Endothelial cell (in vitro differentiated cells): ENCODE data around the gene TATDN3. TPM values are rescaled to one million over a fixed set of nuclear protein-coding genes. Genes with fewer than 3 reads are reported as not detected.

Experiments
- DNase-seq: peaks from one replicate; pipeline ENCODE4 v3.0.0; 2021; ENCODE audit warnings: low spot score
- H3K27ac Mint-ChIP-seq: one replicate; pipeline ENCODE4 v1.8.0; 2021; ENCODE audit warnings: mixed read lengths, inconsistent platforms; ENCODE audit not compliant: unreplicated experiment
- H3K27me3 Mint-ChIP-seq: one replicate; pipeline ENCODE4 v1.8.0; 2021; ENCODE audit warnings: mild to moderate bottlenecking, moderate library complexity, mixed read lengths, inconsistent platforms; ENCODE audit not compliant: unreplicated experiment
- H3K36me3 Mint-ChIP-seq: one replicate; pipeline ENCODE4 v1.8.0; 2021; ENCODE audit warnings: mild to moderate bottlenecking, low read depth, mixed read lengths, inconsistent platforms; ENCODE audit not compliant: unreplicated experiment
- H3K4me1 Mint-ChIP-seq: one replicate; pipeline ENCODE4 v1.8.0; 2021; ENCODE audit warnings: mild to moderate bottlenecking, mixed read lengths, inconsistent platforms; ENCODE audit not compliant: unreplicated experiment
- H3K4me3 Mint-ChIP-seq: one replicate; pipeline ENCODE4 v1.8.0; 2021; ENCODE audit warnings: mild to moderate bottlenecking, mixed read lengths, inconsistent platforms; ENCODE audit not compliant: unreplicated experiment
- H3K9me3 Mint-ChIP-seq: one replicate; pipeline ENCODE4 v1.8.0; 2021; ENCODE audit warnings: mixed read lengths, inconsistent platforms; ENCODE audit not compliant: unreplicated experiment
- total RNA-seq: library from RNA; stranded (reverse); fragmentation: NEBNext Ultra II Directional; extraction: Animal tissue kit (Norgen Biotek cat#: 25700); gene quantifications from one replicate; pipeline ENCODE4 v1.2.1, GENCODE V29; 2021; ENCODE audit not compliant: unreplicated experiment
- TF ChIP-seq, protein P1 (sequence below): fragments of 200-600 bp; sonication (generic); IDR thresholded peaks from one replicate; pipeline ENCODE4 v1.5.0; 2021; ENCODE audit warnings: antibody characterized with exemption; ENCODE audit not compliant: unreplicated experiment

TATDN3 gene
- total RNA-seq, 1 donor from 2014 or later, result 9.9 TPM

DNA sequence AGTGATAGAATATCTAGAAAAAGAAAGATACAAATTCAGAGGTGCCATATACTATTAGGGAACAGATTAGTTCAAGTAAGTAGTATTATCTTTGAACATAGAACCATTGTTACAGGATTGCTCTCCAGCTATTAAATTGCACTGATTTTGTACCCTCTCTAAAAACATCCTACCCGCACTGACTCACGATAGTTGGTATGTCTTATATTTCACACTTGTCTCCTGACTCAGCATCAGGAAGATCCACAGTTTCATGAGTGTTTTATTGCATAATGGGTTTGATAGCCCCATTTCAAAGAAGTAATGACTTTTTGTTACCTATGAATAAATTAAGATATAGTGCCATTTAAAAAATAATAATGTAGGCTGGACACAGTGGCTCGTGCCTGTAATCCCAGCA, 6.0 kb downstream of the TATDN3 start:
- H3K27ac Mint-ChIP-seq, result no peak overlapping the region
- H3K9me3 Mint-ChIP-seq, result no peaks in the 10 kb centered on the region
- peaks cover 1% of the 10 kb centered on the region for H3K27me3 Mint-ChIP-seq
- H3K4me3 Mint-ChIP-seq, result no peak overlapping the region
- H3K36me3 Mint-ChIP-seq, result peaks cover 18% of the 10 kb centered on the region
- TF ChIP-seq, protein P1, sequence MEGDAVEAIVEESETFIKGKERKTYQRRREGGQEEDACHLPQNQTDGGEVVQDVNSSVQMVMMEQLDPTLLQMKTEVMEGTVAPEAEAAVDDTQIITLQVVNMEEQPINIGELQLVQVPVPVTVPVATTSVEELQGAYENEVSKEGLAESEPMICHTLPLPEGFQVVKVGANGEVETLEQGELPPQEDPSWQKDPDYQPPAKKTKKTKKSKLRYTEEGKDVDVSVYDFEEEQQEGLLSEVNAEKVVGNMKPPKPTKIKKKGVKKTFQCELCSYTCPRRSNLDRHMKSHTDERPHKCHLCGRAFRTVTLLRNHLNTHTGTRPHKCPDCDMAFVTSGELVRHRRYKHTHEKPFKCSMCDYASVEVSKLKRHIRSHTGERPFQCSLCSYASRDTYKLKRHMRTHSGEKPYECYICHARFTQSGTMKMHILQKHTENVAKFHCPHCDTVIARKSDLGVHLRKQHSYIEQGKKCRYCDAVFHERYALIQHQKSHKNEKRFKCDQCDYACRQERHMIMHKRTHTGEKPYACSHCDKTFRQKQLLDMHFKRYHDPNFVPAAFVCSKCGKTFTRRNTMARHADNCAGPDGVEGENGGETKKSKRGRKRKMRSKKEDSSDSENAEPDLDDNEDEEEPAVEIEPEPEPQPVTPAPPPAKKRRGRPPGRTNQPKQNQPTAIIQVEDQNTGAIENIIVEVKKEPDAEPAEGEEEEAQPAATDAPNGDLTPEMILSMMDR, result no peak
- DNase-seq, result no peak
- H3K4me1 Mint-ChIP-seq, result peaks cover 20% of the 10 kb centered on the region

DNA sequence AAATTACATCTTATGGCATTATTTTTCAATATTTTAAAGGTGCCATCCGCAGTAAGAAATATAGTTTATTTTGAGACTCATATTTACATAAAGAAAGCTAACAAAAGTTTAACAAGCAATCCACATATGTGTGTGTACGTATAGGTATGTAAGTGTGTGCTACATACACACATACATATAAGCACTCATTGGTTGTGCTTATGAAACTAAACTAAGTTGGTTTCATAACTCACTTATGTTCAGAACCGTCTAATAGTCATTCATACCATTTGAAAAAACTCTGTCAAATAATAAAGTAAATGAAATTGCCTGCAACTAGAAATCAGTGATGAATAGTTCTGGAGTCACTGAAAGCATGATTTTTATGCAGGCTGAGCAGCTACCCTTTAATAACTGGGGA, 14.1 kb downstream of the TATDN3 start:
- TF ChIP-seq, protein P1, result no peak
- no peak for DNase-seq
- no peaks in the 10 kb centered on the region for H3K27me3 Mint-ChIP-seq
- H3K4me1 Mint-ChIP-seq, result no peaks in the 10 kb centered on the region
- H3K36me3 Mint-ChIP-seq, result peaks cover 14% of the 10 kb centered on the region
- H3K9me3 Mint-ChIP-seq, result no peaks in the 10 kb centered on the region
- no peak overlapping the region for H3K27ac Mint-ChIP-seq
- no peak overlapping the region for H3K4me3 Mint-ChIP-seq

DNA sequence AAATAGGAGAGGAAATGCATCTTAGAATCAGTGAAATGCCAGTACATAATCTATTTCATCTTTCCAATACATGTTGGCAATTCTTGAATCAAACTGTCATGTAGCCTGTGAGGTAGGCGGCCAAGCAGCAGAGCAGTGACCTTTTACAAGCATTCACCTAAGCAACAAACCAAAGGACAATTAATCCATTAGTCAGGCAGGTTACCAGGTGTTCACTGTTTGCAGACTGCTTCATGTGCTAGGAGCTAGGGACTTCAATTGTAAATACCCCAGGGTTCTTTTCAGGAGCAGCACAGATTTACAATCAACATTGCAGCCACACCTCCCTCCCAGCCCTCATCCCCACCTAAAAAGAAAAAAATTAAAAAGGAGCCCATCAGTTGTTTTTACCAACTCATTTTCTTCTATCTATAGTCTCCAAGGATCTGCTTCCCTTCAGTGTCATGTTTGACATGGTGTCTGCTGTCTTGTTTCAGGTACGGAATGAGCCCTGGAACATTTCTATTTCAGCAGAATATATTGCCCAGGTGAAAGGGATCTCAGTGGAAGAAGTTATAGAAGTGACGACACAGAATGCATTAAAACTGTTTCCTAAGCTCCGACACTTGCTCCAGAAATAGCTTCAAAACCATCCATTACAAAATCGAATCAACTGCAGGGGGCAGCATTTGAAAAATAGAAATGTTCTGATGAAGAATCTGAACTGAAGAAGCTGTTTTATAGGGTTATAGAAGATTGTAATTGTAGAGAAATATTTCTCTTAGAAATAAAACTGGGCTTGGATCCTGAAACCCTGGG, 23.0 kb downstream of the TATDN3 start:
- no peak for DNase-seq
- Mint-ChIP-seq H3K36me3 (no peaks in the 10 kb centered on the region), H3K9me3 (no peaks in the 10 kb centered on the region), H3K27me3 (no peaks in the 10 kb centered on the region), H3K4me1 (peaks cover 3% of the 10 kb centered on the region), H3K27ac (no peak overlapping the region), H3K4me3 (no peak overlapping the region)
- TF ChIP-seq, protein P1, result no peak

DNA sequence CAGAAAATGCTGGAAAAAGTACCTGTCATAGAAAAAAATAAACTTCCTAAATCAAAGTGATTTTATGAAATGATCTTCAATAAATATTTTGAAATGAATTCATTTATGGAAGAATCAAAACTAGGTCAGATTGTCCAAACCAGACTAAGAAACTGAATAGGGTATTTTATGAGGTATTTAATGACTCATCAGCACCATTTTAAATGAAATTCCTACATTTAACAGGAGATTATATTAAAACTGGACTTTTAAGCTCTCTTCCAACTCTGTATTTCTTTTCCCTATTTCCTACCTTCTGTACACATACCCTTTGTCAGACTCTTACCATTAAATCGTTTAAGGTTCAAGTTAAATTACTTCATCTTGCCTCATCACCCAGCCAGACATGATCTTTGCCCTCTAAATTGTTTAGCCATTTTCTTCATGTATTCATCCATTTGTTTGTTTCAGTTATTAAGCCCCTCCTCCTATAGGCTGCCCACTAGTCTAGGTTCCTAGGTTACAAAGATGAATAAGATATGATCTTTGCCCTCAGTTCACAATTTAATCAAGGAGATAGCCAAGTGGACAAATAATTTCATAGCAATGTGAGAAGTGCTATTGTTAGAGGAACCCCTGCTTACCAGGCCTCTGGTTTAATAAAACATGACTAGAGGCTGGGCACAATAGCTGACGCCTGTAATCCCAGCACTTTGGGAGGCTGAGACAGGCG, 25.0 kb downstream of the TATDN3 start:
- no peaks in the 10 kb centered on the region for H3K27me3 Mint-ChIP-seq
- TF ChIP-seq, protein P1, result no peak
- no peak overlapping the region for H3K27ac Mint-ChIP-seq
- no peaks in the 10 kb centered on the region for H3K9me3 Mint-ChIP-seq
- no peak for DNase-seq
- H3K4me3 Mint-ChIP-seq, result no peak overlapping the region
- H3K4me1 Mint-ChIP-seq, result peaks cover 5% of the 10 kb centered on the region
- no peaks in the 10 kb centered on the region for H3K36me3 Mint-ChIP-seq

DNA sequence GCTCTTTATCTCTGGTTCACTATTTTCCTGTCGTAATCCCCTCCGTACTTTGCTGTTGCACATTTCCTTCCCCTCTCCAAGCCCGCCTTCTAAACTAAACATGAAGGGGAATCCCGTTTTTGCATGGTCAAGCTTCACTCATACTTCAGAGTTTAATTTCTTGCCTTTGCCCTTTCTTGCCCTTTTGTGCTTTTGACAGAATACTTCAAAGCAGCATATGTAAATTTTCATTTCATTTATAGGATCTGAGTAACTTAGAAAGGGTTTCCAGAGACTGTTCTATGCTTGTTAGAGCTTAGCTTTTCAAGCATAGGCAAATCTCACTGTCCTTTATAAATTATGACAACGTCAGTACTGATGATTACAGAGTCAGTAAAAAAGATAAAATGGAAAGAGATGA, 28.0 kb downstream of the TATDN3 start:
- Mint-ChIP-seq H3K27ac (no peak overlapping the region), H3K27me3 (no peaks in the 10 kb centered on the region), H3K4me1 (peaks cover 5% of the 10 kb centered on the region), H3K4me3 (no peak overlapping the region), H3K36me3 (peaks cover 9% of the 10 kb centered on the region), H3K9me3 (no peaks in the 10 kb centered on the region)
- DNase-seq, result no peak
- TF ChIP-seq, protein P1, result no peak
